Liver (tissue), 3 donors: Measurements from ENCODE around the gene AMPH.
"Not testable (repeated sequence)": the region's sequence is repeated elsewhere in the genome, so short reads cannot be mapped to it uniquely, and the experiment has no call there.

Experiments
- EGR1 ChIP-seq, 2 donors: IDR thresholded peaks; 2 replicates each; pipeline ENCODE4 v1.6.1; 2016 to 2018; ENCODE audit warnings: antibody characterized with exemption in 2 of 2, low read depth in 2 of 2
- GABPA ChIP-seq, 2 donors: IDR thresholded peaks in 1 of 2; conservative IDR thresholded peaks in 1 of 2; 2 replicates each; pipeline ENCODE4 v1.6.1; 2016; ENCODE audit warnings: antibody characterized with exemption in 2 of 2, mild to moderate bottlenecking in 1 of 2, moderate library complexity in 1 of 2
- HNF4A ChIP-seq, 2 donors: conservative IDR thresholded peaks; 2 replicates each; pipeline ENCODE4 v1.6.1; 2016; ENCODE audit warnings: antibody characterized with exemption in 2 of 2, mild to moderate bottlenecking in 2 of 2
- HNF4G ChIP-seq: IDR thresholded peaks from 2 replicates; pipeline ENCODE4 v1.6.1; 2016; ENCODE audit warnings: antibody characterized with exemption
- JUND ChIP-seq, 2 donors: IDR thresholded peaks; 2 replicates each; pipeline ENCODE4 v1.6.1; 2016; ENCODE audit warnings: antibody characterized with exemption in 2 of 2
- RAD21 ChIP-seq, 2 donors: IDR thresholded peaks; 2 replicates each; pipeline ENCODE4 v1.6.1; 2016; ENCODE audit warnings: antibody characterized with exemption in 2 of 2, mild to moderate bottlenecking in 2 of 2
- SP1 ChIP-seq: IDR thresholded peaks from 2 replicates; pipeline ENCODE4 v1.6.1; 2018; ENCODE audit warnings: antibody characterized with exemption, mild to moderate bottlenecking
- TAF1 ChIP-seq: conservative IDR thresholded peaks from 2 replicates; pipeline ENCODE4 v1.6.1; 2016; ENCODE audit warnings: antibody characterized with exemption, mild to moderate bottlenecking
- YY1 ChIP-seq: IDR thresholded peaks from 2 replicates; pipeline ENCODE4 v1.6.1; 2016; ENCODE audit warnings: antibody characterized with exemption, mild to moderate bottlenecking
- TF ChIP-seq, protein P1 (sequence below): fragments of 150-350 bp; IDR thresholded peaks from 2 replicates; pipeline ENCODE4 v1.5.1; 2017; ENCODE audit warnings: improper control_type of control experiment, low read depth, low read length; ENCODE audit not compliant: missing input control
- TF ChIP-seq, protein P2 (sequence below): IDR thresholded peaks from 2 replicates; pipeline ENCODE4 v1.6.1; 2016; ENCODE audit warnings: antibody characterized with exemption, mild to moderate bottlenecking
- TF ChIP-seq, protein P3 (sequence below): IDR thresholded peaks from 2 replicates; pipeline ENCODE4 v1.6.1; 2016; ENCODE audit warnings: antibody characterized with exemption
- TF ChIP-seq, protein P4 (sequence below): IDR thresholded peaks from 2 replicates; pipeline ENCODE4 v1.6.1; 2016; ENCODE audit warnings: antibody characterized with exemption
- donor health status: healthy.
- donor health status: healthy.

DNA sequence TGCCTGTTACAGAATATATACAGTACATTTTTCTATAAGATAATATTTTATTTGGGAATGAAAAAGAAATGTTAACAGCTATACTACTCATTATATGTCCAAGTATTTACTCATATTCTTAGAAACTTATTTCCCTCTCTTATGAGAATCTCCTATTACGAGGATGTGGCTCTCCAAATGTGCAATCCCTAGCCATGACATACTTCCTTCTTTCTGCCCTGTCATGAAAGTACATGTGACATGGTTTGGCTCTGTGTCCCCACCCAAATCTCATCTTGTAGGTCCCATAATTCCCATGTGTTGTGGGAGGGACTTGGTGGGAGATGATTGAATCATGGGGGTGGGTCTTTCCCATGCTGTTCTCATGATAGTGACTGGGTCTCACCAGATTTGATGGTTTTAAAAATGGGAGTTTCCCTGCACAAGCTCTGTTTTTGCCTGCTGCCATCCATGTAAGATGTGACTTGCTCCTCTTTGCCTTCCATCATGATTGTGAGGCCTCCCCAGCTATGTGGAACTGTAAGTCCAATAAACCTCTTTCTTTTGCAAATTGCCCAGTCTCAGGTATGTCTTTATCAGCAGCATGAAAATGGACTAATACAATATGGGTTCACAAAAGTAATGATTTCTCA is 235.1 kb downstream of the AMPH start:
- TF ChIP-seq TAF1; GABPA (IDR thresholded peaks at IDR 0.05 in 1 of 2, conservative IDR thresholded peaks at IDR 0.05 in 1 of 2); SP1; JUND (IDR thresholded peaks at IDR 0.05); YY1; RAD21 (IDR thresholded peaks at IDR 0.05); HNF4G; HNF4A (conservative IDR thresholded peaks at IDR 0.05); EGR1 (IDR thresholded peaks at IDR 0.05; ENCODE audit: low read depth in 2 of 2): not testable (repeated sequence)
- TF ChIP-seq, protein P1, sequence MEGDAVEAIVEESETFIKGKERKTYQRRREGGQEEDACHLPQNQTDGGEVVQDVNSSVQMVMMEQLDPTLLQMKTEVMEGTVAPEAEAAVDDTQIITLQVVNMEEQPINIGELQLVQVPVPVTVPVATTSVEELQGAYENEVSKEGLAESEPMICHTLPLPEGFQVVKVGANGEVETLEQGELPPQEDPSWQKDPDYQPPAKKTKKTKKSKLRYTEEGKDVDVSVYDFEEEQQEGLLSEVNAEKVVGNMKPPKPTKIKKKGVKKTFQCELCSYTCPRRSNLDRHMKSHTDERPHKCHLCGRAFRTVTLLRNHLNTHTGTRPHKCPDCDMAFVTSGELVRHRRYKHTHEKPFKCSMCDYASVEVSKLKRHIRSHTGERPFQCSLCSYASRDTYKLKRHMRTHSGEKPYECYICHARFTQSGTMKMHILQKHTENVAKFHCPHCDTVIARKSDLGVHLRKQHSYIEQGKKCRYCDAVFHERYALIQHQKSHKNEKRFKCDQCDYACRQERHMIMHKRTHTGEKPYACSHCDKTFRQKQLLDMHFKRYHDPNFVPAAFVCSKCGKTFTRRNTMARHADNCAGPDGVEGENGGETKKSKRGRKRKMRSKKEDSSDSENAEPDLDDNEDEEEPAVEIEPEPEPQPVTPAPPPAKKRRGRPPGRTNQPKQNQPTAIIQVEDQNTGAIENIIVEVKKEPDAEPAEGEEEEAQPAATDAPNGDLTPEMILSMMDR: not testable (repeated sequence)
- TF ChIP-seq, protein P2, sequence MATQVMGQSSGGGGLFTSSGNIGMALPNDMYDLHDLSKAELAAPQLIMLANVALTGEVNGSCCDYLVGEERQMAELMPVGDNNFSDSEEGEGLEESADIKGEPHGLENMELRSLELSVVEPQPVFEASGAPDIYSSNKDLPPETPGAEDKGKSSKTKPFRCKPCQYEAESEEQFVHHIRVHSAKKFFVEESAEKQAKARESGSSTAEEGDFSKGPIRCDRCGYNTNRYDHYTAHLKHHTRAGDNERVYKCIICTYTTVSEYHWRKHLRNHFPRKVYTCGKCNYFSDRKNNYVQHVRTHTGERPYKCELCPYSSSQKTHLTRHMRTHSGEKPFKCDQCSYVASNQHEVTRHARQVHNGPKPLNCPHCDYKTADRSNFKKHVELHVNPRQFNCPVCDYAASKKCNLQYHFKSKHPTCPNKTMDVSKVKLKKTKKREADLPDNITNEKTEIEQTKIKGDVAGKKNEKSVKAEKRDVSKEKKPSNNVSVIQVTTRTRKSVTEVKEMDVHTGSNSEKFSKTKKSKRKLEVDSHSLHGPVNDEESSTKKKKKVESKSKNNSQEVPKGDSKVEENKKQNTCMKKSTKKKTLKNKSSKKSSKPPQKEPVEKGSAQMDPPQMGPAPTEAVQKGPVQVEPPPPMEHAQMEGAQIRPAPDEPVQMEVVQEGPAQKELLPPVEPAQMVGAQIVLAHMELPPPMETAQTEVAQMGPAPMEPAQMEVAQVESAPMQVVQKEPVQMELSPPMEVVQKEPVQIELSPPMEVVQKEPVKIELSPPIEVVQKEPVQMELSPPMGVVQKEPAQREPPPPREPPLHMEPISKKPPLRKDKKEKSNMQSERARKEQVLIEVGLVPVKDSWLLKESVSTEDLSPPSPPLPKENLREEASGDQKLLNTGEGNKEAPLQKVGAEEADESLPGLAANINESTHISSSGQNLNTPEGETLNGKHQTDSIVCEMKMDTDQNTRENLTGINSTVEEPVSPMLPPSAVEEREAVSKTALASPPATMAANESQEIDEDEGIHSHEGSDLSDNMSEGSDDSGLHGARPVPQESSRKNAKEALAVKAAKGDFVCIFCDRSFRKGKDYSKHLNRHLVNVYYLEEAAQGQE: not testable (repeated sequence)
- TF ChIP-seq, protein P3, sequence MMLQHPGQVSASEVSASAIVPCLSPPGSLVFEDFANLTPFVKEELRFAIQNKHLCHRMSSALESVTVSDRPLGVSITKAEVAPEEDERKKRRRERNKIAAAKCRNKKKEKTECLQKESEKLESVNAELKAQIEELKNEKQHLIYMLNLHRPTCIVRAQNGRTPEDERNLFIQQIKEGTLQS: not testable (repeated sequence)
- TF ChIP-seq, protein P4, sequence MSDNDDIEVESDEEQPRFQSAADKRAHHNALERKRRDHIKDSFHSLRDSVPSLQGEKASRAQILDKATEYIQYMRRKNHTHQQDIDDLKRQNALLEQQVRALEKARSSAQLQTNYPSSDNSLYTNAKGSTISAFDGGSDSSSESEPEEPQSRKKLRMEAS: not testable (repeated sequence)
